GM12878 (cell line): Measurements from ENCODE around the gene CREBBP. TPM values are rescaled to one million over a fixed set of nuclear protein-coding genes. Genes with fewer than 3 reads are reported as not detected.

Experiments used
- ATAC-seq: fragments of 200-7000 bp; cut with Tn5 transposase; 3 replicates; pipeline ENCODE4 v1.9.1; 2020; ENCODE audit warnings: mild to moderate bottlenecking, moderate library complexity
- BruUV-seq: library from RNA; stranded (reverse); fragments of 400-500 nt; replicated peaks from 2 replicates; lab custom pipeline; 2021; lab: Mats Ljungman, UMichigan
- CTCF ChIA-PET: fragments of 300-600 bp; sonication (Branson Sonifier 250); formaldehyde crosslinking; extraction: SDS; loops from one replicate; lab custom pipeline; 2021; ENCODE audit warnings: inconsistent platforms; lab: Yijun Ruan, JAX
- POLR2A ChIA-PET: fragments of 350-600 bp; formaldehyde crosslinking; extraction: SDS; loops from one replicate; lab custom pipeline; 2021; ENCODE audit warnings: inconsistent platforms; lab: Charles Lee
- RAD21 ChIA-PET: fragments of 300-600 bp; sonication (Branson Sonifier 250); formaldehyde crosslinking; loops from one replicate; lab custom pipeline; 2023; ENCODE audit warnings: antibody characterized with exemption; ENCODE audit not compliant: unreplicated experiment; lab: Charles Lee
- SMC1A ChIA-PET: fragments of 300-600 bp; sonication (Branson Sonifier 250); formaldehyde crosslinking; loops from one replicate; lab custom pipeline; 2023; ENCODE audit not compliant: unreplicated experiment, uncharacterized antibody; lab: Charles Lee
- DNase-seq: peaks from one replicate; pipeline ENCODE4 v3.0.0-alpha.2; 2011; ENCODE audit warnings: low read depth, low spot score
- FAIRE-seq: peaks from 3 replicates; lab custom pipeline; 2011; peaks lifted over from hg19 to GRCh38; lab: Jason Lieb, UNC
- H2AFZ ChIP-seq: 2 replicates; pipeline ENCODE4 v1.6.0; 2011; ENCODE audit warnings: low read depth, low read length, control low read depth; ENCODE audit not compliant: control insufficient read depth
- H3K27ac ChIP-seq: 2 replicates; pipeline ENCODE4 v1.5.1; 2011; ENCODE audit warnings: control low read depth; ENCODE audit not compliant: control insufficient read depth, insufficient read depth
- H3K27me3 ChIP-seq, 2 experiments: replicated peaks in 1 of 2; 2 replicates each; pipeline versions ENCODE4 v1.6.0 to v1.6.1; 2011; ENCODE audit warnings: low read length in 1 of 2; ENCODE audit not compliant: control insufficient read depth in 2 of 2, insufficient read depth in 2 of 2
- H3K36me3 ChIP-seq, 2 experiments: 2 replicates each; pipeline ENCODE4 v1.5.1; 2011; ENCODE audit warnings: low read length in 1 of 2; ENCODE audit not compliant: control insufficient read depth in 2 of 2, insufficient read depth in 2 of 2
- H3K4me1 ChIP-seq: 2 replicates; pipeline ENCODE4 v1.6.1; 2011; ENCODE audit warnings: mild to moderate bottlenecking, low read length, moderate library complexity, mixed read lengths; ENCODE audit not compliant: control insufficient read depth, insufficient read depth
- H3K4me2 ChIP-seq: 2 replicates; pipeline ENCODE4 v1.6.0; 2011; ENCODE audit warnings: control low read depth; ENCODE audit not compliant: control insufficient read depth, insufficient read depth
- H3K4me3 ChIP-seq: fragments of 200-600 bp; sonication (generic); 2 replicates; pipeline ENCODE4 v1.5.1; 2016
- H3K79me2 ChIP-seq: 2 replicates; pipeline ENCODE4 v1.6.0; 2011; ENCODE audit warnings: low read length; ENCODE audit not compliant: control insufficient read depth, insufficient read depth
- H3K9ac ChIP-seq: 2 replicates; pipeline ENCODE4 v1.8.0; 2011; ENCODE audit warnings: low read length, control low read depth, mixed read lengths; ENCODE audit not compliant: control insufficient read depth, insufficient read depth
- H3K9me3 ChIP-seq: replicated peaks from 3 replicates; pipeline ENCODE4 v1.5.1; 2011; ENCODE audit warnings: mild to moderate bottlenecking, low read length; ENCODE audit not compliant: control insufficient read depth, insufficient read depth
- H4K20me1 ChIP-seq: 2 replicates; pipeline ENCODE4 v1.6.0; 2011; ENCODE audit not compliant: control insufficient read depth, insufficient read depth
- CBFB ChIP-seq: IDR thresholded peaks from 2 replicates; pipeline ENCODE4 v1.6.1; 2016; ENCODE audit warnings: antibody characterized with exemption, low read depth
- CREB1 ChIP-seq: IDR thresholded peaks from 2 replicates; pipeline ENCODE4 v1.6.1; 2012; ENCODE audit warnings: low read depth, mild to moderate bottlenecking, inconsistent platforms
- CTCF ChIP-seq, 3 experiments: IDR thresholded peaks in 2 of 3; conservative IDR thresholded peaks in 1 of 3; 2 replicates each; pipeline ENCODE4 v1.5.1; 2011; ENCODE audit warnings: low read depth in 3 of 3, low read length in 3 of 3, mild to moderate bottlenecking in 3 of 3, control low read depth in 2 of 3, moderate library complexity in 2 of 3, inconsistent platforms in 1 of 3, mixed read lengths in 1 of 3; ENCODE audit not compliant: control insufficient read depth in 2 of 3, insufficient read depth in 1 of 3; ENCODE audit errors: extremely low read depth in 1 of 3
- KDM1A ChIP-seq: fragments of 200-600 bp; sonication (generic); IDR thresholded peaks from 2 replicates; pipeline ENCODE4 v1.6.1; 2016; ENCODE audit warnings: borderline replicate concordance
- RELA ChIP-seq: fragments of 450-650 bp; IDR thresholded peaks from 2 replicates; pipeline ENCODE4 v1.8.0; 2014; ENCODE audit warnings: borderline replicate concordance; ENCODE audit not compliant: partially characterized antibody
- SUPT20H ChIP-seq: IDR thresholded peaks from 2 replicates; pipeline ENCODE4 v1.6.1; 2011; ENCODE audit warnings: low read depth, mild to moderate bottlenecking, low read length, moderate library complexity, borderline replicate concordance; ENCODE audit not compliant: control insufficient read depth
- YY1 ChIP-seq: IDR thresholded peaks from 2 replicates; pipeline ENCODE4 v1.6.1; 2011; ENCODE audit warnings: low read depth, mild to moderate bottlenecking, low read length
- in situ Hi-C: fragments of 300-500 bp; cut with MboI; formaldehyde crosslinking; loops from 9 replicates; pipeline ENCODE4 v1.14.3; 2018; ENCODE audit warnings: mixed read lengths
- intact Hi-C: fragments of 100-400 bp; cut with micrococcal nuclease; formaldehyde crosslinking; loops from one replicate; pipeline ENCODE4 v1.14.2; 2022; ENCODE audit not compliant: unreplicated experiment
- polyA plus RNA-seq, 11 experiments: library from polyadenylated mRNA; depleted of rRNA in 4 of 11; unstranded in 6 of 11; stranded (reverse) in 5 of 11; fragments of >200 nt; fragmentation: Nextera tagmentation in 4 of 11; fragmentation: Illumina TruSeq in 1 of 11; extraction: Ambion mirVana in 4 of 11; extraction: Trizol in 1 of 11; gene quantifications; 1 replicate in 1 of 11; 2 replicates in 10 of 11; pipeline versions ENCODE4 v1.2.1 to v1.2.3, GENCODE V29; 2011 to 2016; ENCODE audit warnings: inconsistent platforms in 2 of 11, missing spikeins in 2 of 11, low read depth in 1 of 11
- total RNA-seq, 4 experiments: library from RNA; depleted of rRNA in 3 of 4; stranded (reverse); fragments of >200 nt in 3 of 4; fragmentation: Illumina TruSeq in 1 of 4; extraction: Trizol in 1 of 4; gene quantifications; 2 replicates each; pipeline versions ENCODE4 v1.2.1 to v1.2.3, GENCODE V29; 2013 to 2021
- TF ChIP-seq, protein P1 (sequence below): fragments of 450-650 bp; IDR thresholded peaks from 2 replicates; pipeline ENCODE4 v1.6.1; 2018; ENCODE audit warnings: borderline replicate concordance, mild to moderate bottlenecking; ENCODE audit not compliant: partially characterized antibody
- TF ChIP-seq, protein P2 (sequence below): IDR thresholded peaks from 2 replicates; pipeline ENCODE4 v1.6.1; 2012; ENCODE audit warnings: improper control_type of control experiment, low read depth, low read length; ENCODE audit not compliant: insufficient replicate concordance

CREBBP gene
- total and polyA plus RNA-seq, 10 of the 15 experiments (the other 5 are each of a cell fraction or from before 2014, with no cell fraction given): 3.4 to 32.7 (median 7.9) TPM

DNA sequence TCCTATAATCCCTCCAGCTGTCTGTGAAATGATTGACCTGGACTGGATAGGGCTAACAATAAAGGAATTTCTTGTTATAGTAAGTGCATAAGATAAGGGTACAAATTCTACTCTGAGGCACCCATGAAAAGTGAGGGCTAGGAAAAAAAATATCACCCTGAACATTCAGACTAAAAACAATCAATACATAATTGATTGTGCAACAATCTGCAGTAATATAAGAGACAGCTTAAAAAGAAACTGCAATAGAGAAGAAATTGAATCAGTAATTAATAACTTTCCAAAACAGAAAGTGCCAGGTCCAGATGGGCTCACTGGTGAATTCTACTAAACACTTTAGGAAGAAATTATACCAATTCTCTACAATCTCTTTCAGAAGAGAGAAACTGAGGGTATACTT is 44.2 kb upstream of the CREBBP start:
- DNase-seq: no peak
- ChIA-PET SMC1A (no interaction called here), CTCF (no interaction called here), POLR2A (no interaction called here), RAD21 (no interaction called here)
- FAIRE-seq: no peak
- TF ChIP-seq CBFB (no peak), CREB1 (no peak), RELA (no peak), YY1 (no peak), KDM1A (no peak), SUPT20H (no peak), CTCF (IDR thresholded peaks at IDR 0.05 in 2 of 3, conservative IDR thresholded peaks at IDR 0.05 in 1 of 3; ENCODE audit: control insufficient read depth in 2 of 3, extremely low read depth in 1 of 3, insufficient read depth in 1 of 3, low read depth in 3 of 3, low read length in 3 of 3) (no peak)
- TF ChIP-seq, protein P1, sequence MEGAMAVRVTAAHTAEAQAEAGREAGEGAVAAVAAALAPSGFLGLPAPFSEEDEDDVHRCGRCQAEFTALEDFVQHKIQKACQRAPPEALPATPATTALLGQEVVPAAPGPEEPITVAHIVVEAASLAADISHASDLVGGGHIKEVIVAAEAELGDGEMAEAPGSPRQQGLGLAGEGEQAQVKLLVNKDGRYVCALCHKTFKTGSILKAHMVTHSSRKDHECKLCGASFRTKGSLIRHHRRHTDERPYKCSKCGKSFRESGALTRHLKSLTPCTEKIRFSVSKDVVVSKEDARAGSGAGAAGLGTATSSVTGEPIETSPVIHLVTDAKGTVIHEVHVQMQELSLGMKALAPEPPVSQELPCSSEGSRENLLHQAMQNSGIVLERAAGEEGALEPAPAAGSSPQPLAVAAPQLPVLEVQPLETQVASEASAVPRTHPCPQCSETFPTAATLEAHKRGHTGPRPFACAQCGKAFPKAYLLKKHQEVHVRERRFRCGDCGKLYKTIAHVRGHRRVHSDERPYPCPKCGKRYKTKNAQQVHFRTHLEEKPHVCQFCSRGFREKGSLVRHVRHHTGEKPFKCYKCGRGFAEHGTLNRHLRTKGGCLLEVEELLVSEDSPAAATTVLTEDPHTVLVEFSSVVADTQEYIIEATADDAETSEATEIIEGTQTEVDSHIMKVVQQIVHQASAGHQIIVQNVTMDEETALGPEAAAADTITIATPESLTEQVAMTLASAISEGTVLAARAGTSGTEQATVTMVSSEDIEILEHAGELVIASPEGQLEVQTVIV: no peak
- TF ChIP-seq, protein P2, sequence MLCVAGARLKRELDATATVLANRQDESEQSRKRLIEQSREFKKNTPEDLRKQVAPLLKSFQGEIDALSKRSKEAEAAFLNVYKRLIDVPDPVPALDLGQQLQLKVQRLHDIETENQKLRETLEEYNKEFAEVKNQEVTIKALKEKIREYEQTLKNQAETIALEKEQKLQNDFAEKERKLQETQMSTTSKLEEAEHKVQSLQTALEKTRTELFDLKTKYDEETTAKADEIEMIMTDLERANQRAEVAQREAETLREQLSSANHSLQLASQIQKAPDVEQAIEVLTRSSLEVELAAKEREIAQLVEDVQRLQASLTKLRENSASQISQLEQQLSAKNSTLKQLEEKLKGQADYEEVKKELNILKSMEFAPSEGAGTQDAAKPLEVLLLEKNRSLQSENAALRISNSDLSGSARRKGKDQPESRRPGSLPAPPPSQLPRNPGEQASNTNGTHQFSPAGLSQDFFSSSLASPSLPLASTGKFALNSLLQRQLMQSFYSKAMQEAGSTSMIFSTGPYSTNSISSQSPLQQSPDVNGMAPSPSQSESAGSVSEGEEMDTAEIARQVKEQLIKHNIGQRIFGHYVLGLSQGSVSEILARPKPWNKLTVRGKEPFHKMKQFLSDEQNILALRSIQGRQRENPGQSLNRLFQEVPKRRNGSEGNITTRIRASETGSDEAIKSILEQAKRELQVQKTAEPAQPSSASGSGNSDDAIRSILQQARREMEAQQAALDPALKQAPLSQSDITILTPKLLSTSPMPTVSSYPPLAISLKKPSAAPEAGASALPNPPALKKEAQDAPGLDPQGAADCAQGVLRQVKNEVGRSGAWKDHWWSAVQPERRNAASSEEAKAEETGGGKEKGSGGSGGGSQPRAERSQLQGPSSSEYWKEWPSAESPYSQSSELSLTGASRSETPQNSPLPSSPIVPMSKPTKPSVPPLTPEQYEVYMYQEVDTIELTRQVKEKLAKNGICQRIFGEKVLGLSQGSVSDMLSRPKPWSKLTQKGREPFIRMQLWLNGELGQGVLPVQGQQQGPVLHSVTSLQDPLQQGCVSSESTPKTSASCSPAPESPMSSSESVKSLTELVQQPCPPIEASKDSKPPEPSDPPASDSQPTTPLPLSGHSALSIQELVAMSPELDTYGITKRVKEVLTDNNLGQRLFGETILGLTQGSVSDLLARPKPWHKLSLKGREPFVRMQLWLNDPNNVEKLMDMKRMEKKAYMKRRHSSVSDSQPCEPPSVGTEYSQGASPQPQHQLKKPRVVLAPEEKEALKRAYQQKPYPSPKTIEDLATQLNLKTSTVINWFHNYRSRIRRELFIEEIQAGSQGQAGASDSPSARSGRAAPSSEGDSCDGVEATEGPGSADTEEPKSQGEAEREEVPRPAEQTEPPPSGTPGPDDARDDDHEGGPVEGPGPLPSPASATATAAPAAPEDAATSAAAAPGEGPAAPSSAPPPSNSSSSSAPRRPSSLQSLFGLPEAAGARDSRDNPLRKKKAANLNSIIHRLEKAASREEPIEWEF: no peak
- H3K27me3 ChIP-seq: no peaks in the 10 kb centered on the region
- no peaks in the 10 kb centered on the region; the same call in 1 of the 2 replicates for H4K20me1 ChIP-seq
- H3K79me2 ChIP-seq: no peaks in the 10 kb centered on the region
- ATAC-seq: no peak
- no peak overlapping the region for H3K27ac ChIP-seq
- no peaks in the 10 kb centered on the region for H3K36me3 ChIP-seq
- no TSS peak for BruUV-seq
- in situ Hi-C loops (no loop called here), intact Hi-C loops (no loop called here)
- H2AFZ ChIP-seq: no peak overlapping the region
- H3K4me3 ChIP-seq: no peak overlapping the region
- no peak overlapping the region for H3K9ac ChIP-seq
- H3K9me3 ChIP-seq: no peaks in the 10 kb centered on the region; the same call in 2 of the 3 replicates
- H3K4me1 ChIP-seq: no peaks in the 10 kb centered on the region
- H3K4me2 ChIP-seq: no peak overlapping the region
